Aortic smooth muscle cell (primary cell): ENCODE measurements around the gene MPST. TPM values are rescaled to one million over a fixed set of nuclear protein-coding genes. Genes with fewer than 3 reads are reported as not detected.

ENCODE experiments used
- total RNA-seq: library from RNA; depleted of rRNA; stranded (reverse); fragments of >200 nt; gene quantifications from 2 replicates; pipeline ENCODE4 v1.2.3, GENCODE V29; 2014

The MPST gene
- total RNA-seq: 37.8 and 38.7 TPM in 2 replicates

DNA sequence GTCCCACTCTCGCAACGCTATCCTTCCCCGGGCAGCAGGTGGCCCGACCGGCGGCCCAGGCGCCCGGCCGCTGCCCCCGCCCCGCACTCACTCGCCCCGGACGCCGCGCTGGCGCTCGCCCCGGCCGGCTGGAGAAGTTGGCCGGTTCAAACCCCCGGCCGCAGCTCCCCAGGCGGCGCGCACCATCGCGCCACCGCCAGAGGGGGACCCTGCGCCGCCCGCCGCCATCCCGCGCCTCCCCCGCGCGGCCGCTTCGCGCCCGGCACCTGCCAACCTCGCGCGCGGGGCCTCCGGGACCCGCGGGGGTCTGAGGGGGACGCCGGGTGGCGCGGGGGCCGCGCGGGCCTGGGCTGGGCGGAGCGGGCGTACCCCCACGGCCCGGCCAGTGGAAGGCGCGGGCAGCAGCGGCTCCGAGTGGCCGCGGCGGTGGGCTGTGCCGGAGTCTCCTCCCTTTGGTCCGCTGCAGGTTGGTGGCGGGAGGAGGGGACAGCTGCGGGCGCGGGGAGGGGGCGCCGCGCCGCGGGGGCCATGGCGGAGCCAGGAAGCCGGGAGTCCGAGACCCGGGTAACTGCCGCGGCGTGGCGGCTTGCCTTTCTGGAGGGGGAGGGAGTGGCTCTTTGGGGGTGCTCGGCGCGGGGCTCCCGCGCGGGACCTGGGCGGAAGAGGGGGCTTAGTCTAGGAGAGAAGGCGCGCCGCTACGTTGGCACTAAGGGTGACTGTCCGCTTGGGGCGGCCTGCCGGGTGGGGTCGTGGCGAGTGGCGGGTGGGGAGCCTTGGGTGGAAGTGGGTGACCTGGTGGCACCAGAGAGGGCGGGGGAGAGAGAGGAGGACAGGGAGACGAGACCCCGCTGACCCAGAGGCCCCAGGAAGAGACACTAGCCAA is at the start of gene MPST, which contains the start of gene TST:
Gene MPST (plus strand): TSS at position 434 of the 883 bp plus-strand sequence. CDS start 95 bp downstream, at position 529.
Gene TST (minus strand): TSS at position 139 of the 883 bp plus-strand sequence. CDS start 715 bp downstream, outside the sequence.

DNA sequence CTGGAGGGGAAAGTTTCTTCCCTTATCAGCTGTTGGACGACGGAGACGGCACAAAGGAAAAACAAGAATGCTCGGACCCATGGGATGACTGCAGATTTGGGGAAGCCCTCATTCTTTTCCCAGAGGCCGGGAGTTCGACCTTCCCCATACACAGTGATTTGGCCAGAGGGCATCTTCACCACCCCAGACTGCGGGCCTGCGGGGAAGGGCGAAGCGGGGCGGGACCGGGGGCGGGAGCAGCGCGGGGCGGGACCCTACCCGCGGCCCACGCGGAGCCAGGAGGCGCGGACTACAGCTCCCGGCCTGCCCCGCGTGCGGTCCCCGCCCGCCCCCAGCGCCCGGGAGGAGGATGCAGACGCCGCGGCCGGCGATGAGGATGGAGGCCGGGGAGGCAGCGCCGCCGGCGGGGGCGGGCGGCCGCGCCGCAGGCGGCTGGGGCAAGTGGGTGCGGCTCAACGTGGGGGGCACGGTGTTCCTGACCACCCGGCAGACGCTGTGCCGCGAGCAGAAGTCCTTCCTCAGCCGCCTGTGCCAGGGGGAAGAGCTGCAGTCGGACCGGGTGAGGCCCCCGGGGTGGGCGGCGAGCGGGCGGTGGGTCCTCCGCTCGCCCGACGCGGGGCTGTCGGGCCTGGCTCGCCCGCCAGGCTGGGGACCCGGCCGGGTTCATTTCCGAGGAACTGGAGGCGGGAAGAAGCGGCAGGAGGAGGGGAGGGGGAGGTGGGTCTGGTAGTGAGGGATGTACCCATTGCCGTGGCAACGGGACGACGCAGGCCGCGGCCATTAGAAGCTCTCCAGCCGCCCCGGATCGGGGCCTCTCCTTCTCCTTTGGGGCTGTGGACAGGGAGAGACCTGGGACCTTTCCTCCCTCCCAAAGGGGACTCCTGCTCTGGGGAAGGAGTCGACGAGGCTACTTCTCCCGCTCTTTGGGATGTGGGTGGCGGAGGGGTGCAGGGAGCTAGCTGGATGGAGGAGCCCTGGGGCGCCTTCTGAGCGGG is 32.1 kb downstream of the MPST start, which contains the start of gene KCTD17:
Gene KCTD17 (plus strand): TSS at position 352 of the 995 bp plus-strand sequence. CDS start 19 bp downstream, at position 371.

Other genes starting within 250 kb of the MPST start
- gene IFT27, start 243.6 kb upstream of the MPST start, total RNA-seq: 20.3 and 27.9 TPM in 2 replicates
- gene PVALB, start 202.7 kb upstream of the MPST start, total RNA-seq: not detected in 2 replicates
- gene NCF4, start 158.7 kb upstream of the MPST start, total RNA-seq: not detected in 2 replicates
- gene CSF2RB, start 106.1 kb upstream of the MPST start, total RNA-seq: 0.81 and 1.5 TPM in 2 replicates
- 18.0 and 21.0 TPM in 2 replicates for gene TST, start 295 bp upstream of the MPST start, total RNA-seq
- gene KCTD17, start 32.0 kb downstream of the MPST start, total RNA-seq: 22.1 and 30.0 TPM in 2 replicates
- gene TMPRSS6, start 90.0 kb downstream of the MPST start, total RNA-seq: not detected in 2 replicates
- under 0.01 and 0.19 TPM in 2 replicates for gene IL2RB, start 130.2 kb downstream of the MPST start, total RNA-seq
- 4.6 and 5.7 TPM in 2 replicates for gene C1QTNF6, start 168.5 kb downstream of the MPST start, total RNA-seq
- gene SSTR3, start 192.7 kb downstream of the MPST start, total RNA-seq: not detected in 2 replicates
- gene RAC2, start 224.5 kb downstream of the MPST start, total RNA-seq: 3.0 and 4.4 TPM in 2 replicates